Transverse colon (tissue), 4 donors: ENCODE data around the gene ZNF280C. TPM values are rescaled to one million over a fixed set of nuclear protein-coding genes. Genes with fewer than 3 reads are reported as not detected.

Experiments used
- DNase-seq: peaks from one replicate; pipeline ENCODE4 v3.0.0-alpha.2; 2019
- H3K27ac ChIP-seq, 4 donors: fragments of 200-600 bp; sonication (generic); 2 replicates each; pipeline ENCODE4 v1.5.1; 2016 to 2018; ENCODE audit warnings: inconsistent platforms in 4 of 4
- H3K27me3 ChIP-seq: fragments of 200-600 bp; sonication (generic); 2 replicates; pipeline ENCODE4 v1.5.1; 2017; ENCODE audit warnings: inconsistent platforms
- H3K36me3 ChIP-seq, 4 donors: fragments of 200-600 bp; sonication (generic); 2 replicates each; pipeline ENCODE4 v1.5.1; 2017 to 2019; ENCODE audit warnings: inconsistent platforms in 4 of 4
- H3K4me1 ChIP-seq, 4 donors: fragments of 200-600 bp; sonication (generic); 2 replicates each; pipeline ENCODE4 v1.5.1; 2017 to 2020; ENCODE audit warnings: inconsistent platforms in 4 of 4
- H3K4me3 ChIP-seq, 4 donors: fragments of 200-600 bp; sonication (generic); 1 replicate in 1 of 4; 2 replicates in 3 of 4; pipeline versions ENCODE4 v1.5.1 to v1.6.1; 2017 to 2019; ENCODE audit warnings: inconsistent platforms in 4 of 4
- H3K9me3 ChIP-seq, 2 donors: fragments of 200-600 bp; sonication (generic); 2 replicates each; pipeline ENCODE4 v1.5.1; 2017 to 2019; ENCODE audit warnings: inconsistent platforms in 2 of 2
- EP300 ChIP-seq: sonication (generic); formaldehyde crosslinking; IDR thresholded peaks from one replicate; pipeline ENCODE4 v1.6.1; 2017; ENCODE audit warnings: antibody characterized with exemption, low read depth
- POLR2A ChIP-seq: fragments of 450-650 bp; IDR thresholded peaks from one replicate; pipeline ENCODE4 v1.6.1; 2016; ENCODE audit warnings: antibody characterized with exemption, mild to moderate bottlenecking, moderate library complexity
- POLR2AphosphoS5 ChIP-seq, 3 donors: sonication (generic); formaldehyde crosslinking; IDR thresholded peaks; one replicate each; pipeline ENCODE4 v1.6.1; 2016; ENCODE audit warnings: antibody characterized with exemption in 3 of 3
- WGBS, 2 donors: methylation state at CpG; one replicate each; pipeline ENCODE4 v1.1.5; 2018; ENCODE audit warnings: low coverage in 1 of 2; 5-methylcytosine and 5-hydroxymethylcytosine counted together
- in situ Hi-C, 4 donors: fragments of 200-750 bp; cut with MboI; loops; one replicate each; pipeline versions ENCODE4 v1.15.0 to v1.15.1; 2017; ENCODE audit warnings: low sequenced_read_pairs in 3 of 4, low pct_ligation_motif_present in 1 of 4, low pct_unique_long_range_greater_than_20kb in 1 of 4
- intact Hi-C: fragments of 100-400 bp; cut with DNase I; formaldehyde crosslinking; loops from one replicate; pipeline ENCODE4 v1.15.1; 2023; ENCODE audit warnings: low total_unique reads
- total RNA-seq, 4 donors: library from RNA; depleted of rRNA; stranded (reverse); fragments of >200 nt; gene quantifications; one replicate each; pipeline ENCODE4 v1.1.0, GENCODE V29; 2016
- TF ChIP-seq, protein P1 (sequence below), 5 experiments: fragments of 200-600 bp in 3 of 5; fragments of 450-650 bp in 2 of 5; sonication (generic) in 3 of 5; IDR thresholded peaks; 1 replicate in 2 of 5; 2 replicates in 3 of 5; pipeline ENCODE4 v1.5.1; 2016 to 2017; ENCODE audit warnings: antibody characterized with exemption in 5 of 5, inconsistent platforms in 3 of 5, mild to moderate bottlenecking in 2 of 5, moderate library complexity in 1 of 5

The ZNF280C gene
- total RNA-seq, 4 donors from 2014 or later, result 2.3 to 4.2 (median 3.2) TPM

DNA sequence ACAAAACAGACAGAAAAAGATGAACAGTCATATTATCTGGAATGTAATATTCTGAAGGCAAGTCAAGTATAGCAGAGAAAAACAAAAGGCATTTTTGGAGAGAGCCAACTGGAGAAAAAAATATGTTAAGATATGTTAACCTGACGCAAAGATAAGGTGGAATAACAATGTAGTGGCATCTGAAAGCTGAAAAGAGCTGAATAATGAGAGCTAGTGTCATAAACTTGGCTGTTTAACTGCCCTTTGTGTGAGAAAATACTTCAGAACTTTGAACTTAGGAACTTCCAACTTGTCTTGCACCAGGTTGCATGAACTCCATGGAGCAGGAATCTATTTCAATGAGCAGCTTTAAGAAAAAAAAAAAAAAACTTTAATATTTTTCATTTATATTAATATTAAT, 64.1 kb downstream of the ZNF280C start:
- Histone ChIP-seq H3K9me3 (no peaks in the 10 kb centered on the region), H3K27ac (no peak overlapping the region), H3K4me3 (no peak overlapping the region), H3K36me3 (no peaks in the 10 kb centered on the region), H3K4me1 (no peaks in the 10 kb centered on the region), H3K27me3 (no peaks in the 10 kb centered on the region)
- 24% methylated on average over 1 of the region's 1 CpG; no CpG with 5 or more reads in 1 of the 2 donors for whole genome bisulfite sequencing, 2 donors
- in situ Hi-C loops (no loop called here), intact Hi-C loops (no loop called here)
- no peak for TF ChIP-seq POLR2AphosphoS5 (IDR thresholded peaks at IDR 0.05)
- no peak for TF ChIP-seq EP300
- no peak for DNase-seq

DNA sequence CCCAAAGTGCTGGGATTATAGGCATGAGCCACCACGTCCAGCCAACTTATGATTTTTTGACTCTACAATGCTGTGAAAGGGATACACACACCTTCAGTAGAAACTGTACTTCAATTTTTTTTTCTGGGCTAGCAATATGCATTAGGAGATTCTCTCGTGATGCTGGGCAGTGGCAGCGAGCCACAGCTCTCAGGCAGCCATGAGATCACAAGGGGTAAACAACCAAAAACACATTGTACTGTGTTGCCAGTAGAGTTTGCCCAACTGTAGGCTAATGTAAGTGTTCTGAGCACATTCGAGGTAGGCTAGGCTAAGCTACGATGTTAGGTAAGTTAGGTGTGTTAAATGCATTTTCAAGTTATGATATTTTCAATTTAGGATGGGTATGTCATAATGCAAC, 71.2 kb downstream of the ZNF280C start:
- no peak for DNase-seq
- Histone ChIP-seq H3K4me3 (no peak overlapping the region), H3K27ac (no peak overlapping the region), H3K9me3 (no peaks in the 10 kb centered on the region), H3K4me1 (no peaks in the 10 kb centered on the region), H3K27me3 (no peaks in the 10 kb centered on the region), H3K36me3 (no peaks in the 10 kb centered on the region)
- WGBS, 2 donors, result 64% methylated on average over 5 of the region's 5 CpGs; no CpG with 5 or more reads in 1 of the 2 donors
- intact Hi-C loops, result no loop called here
- TF ChIP-seq POLR2AphosphoS5 (IDR thresholded peaks at IDR 0.05) (no peak), EP300 (no peak), POLR2A (no peak)
- TF ChIP-seq, protein P1, sequence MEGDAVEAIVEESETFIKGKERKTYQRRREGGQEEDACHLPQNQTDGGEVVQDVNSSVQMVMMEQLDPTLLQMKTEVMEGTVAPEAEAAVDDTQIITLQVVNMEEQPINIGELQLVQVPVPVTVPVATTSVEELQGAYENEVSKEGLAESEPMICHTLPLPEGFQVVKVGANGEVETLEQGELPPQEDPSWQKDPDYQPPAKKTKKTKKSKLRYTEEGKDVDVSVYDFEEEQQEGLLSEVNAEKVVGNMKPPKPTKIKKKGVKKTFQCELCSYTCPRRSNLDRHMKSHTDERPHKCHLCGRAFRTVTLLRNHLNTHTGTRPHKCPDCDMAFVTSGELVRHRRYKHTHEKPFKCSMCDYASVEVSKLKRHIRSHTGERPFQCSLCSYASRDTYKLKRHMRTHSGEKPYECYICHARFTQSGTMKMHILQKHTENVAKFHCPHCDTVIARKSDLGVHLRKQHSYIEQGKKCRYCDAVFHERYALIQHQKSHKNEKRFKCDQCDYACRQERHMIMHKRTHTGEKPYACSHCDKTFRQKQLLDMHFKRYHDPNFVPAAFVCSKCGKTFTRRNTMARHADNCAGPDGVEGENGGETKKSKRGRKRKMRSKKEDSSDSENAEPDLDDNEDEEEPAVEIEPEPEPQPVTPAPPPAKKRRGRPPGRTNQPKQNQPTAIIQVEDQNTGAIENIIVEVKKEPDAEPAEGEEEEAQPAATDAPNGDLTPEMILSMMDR (IDR thresholded peaks at IDR 0.05), result no peak
- in situ Hi-C loops, result loop anchor here in 3 of 4 donors (10.0 to 25.0 kb wide), 5 partner anchors 110 to 585 kb away; partner anchors contain the start of gene UTP14A (in 1 of the 3)

DNA sequence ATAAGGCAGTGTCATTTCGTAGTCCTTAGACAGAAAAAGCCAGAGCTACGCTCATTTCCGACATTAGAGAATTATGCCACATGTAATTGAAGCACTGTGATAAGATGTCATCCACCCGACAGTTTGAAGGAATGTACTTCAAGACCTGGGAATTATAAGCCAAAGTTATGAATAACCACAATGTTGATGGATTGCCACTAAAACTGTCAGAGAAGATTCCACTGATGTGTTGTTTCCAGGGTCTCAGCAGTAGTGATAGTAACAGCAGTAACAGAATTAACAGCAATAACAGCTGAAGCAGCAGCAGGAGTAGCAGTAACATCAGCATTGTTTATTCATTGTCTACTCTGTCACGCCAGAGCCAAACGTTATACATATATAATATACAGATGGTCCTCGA, 72.2 kb downstream of the ZNF280C start:
- no peak overlapping the region for H3K27ac ChIP-seq
- WGBS, 2 donors, result 63% methylated on average over 7 of the region's 7 CpGs; no CpG with 5 or more reads in 1 of the 2 donors
- no peaks in the 10 kb centered on the region for H3K4me1 ChIP-seq
- H3K36me3 ChIP-seq, result no peaks in the 10 kb centered on the region
- intact Hi-C loops (no loop called here), in situ Hi-C loops (loop anchor here in 3 of 4 donors (10.0 to 25.0 kb wide), 5 partner anchors 109 to 584 kb away; partner anchors contain the start of gene UTP14A (in 1 of the 3))
- no peaks in the 10 kb centered on the region for H3K9me3 ChIP-seq
- no peak for DNase-seq
- no peak overlapping the region for H3K4me3 ChIP-seq
- H3K27me3 ChIP-seq, result no peaks in the 10 kb centered on the region
- TF ChIP-seq POLR2A, result no peak
- no peak for TF ChIP-seq POLR2AphosphoS5 (IDR thresholded peaks at IDR 0.05)

DNA sequence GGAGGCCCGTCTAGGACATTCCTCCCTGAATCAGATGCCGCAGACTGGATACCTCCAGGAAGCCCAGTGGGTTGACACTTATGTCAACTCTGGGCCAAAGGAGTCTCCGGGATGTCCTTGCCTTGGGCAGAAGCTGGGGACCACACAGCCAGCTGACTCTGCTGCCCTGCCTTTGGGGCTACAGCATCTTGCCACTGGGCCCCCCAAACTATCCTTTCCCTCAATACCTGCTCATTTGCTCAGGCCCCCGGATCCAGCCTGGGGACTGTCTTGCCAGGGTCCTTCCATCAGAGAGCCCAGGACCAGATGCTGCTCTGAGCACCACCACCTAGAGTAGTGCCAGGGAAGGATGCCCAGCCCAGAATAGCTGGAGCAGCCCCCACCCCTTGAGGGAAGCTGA, 77.9 kb downstream of the ZNF280C start:
- 87% methylated on average over 4 of the region's 4 CpGs; no CpG with 5 or more reads in 1 of the 2 donors for WGBS, 2 donors
- no peak for DNase-seq
- in situ Hi-C loops (loop anchor here in 3 of 4 donors (10.0 to 25.0 kb wide), 5 partner anchors 104 to 578 kb away; partner anchors contain the start of gene UTP14A (in 1 of the 3)), intact Hi-C loops (loop anchor here (5.0 kb wide), 1 partner anchor 108 kb away; no protein-coding TSS in a partner anchor)
- Histone ChIP-seq H3K27ac (no peak overlapping the region), H3K36me3 (no peaks in the 10 kb centered on the region), H3K4me1 (no peaks in the 10 kb centered on the region), H3K9me3 (no peaks in the 10 kb centered on the region), H3K27me3 (no peaks in the 10 kb centered on the region), H3K4me3 (no peak overlapping the region)
- no peak for TF ChIP-seq POLR2A
- TF ChIP-seq, protein P1 (IDR thresholded peaks at IDR 0.05), result no peak

DNA sequence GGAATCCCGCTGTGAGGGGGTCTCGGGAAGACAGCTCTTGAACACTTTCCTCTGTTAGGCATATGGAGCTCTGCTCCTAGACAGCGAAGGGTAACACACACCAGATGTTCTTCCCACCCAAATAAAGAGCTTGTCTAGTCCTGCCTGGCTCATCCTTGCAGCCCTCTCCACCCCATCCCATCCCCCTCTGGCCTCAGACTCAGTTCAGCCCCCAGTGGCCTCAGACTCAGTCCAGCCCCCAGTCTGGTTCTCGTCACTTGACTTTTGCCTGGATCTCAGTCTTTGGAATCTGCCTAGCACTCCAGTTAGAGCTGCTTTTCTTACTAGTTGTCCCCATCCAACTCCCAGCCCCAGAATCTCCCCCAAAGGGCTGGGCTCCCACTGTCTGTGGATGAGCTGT, 82.0 kb downstream of the ZNF280C start:
- Histone ChIP-seq H3K36me3 (no peaks in the 10 kb centered on the region), H3K27ac (no peak overlapping the region), H3K4me1 (no peaks in the 10 kb centered on the region), H3K9me3 (no peaks in the 10 kb centered on the region), H3K4me3 (no peak overlapping the region), H3K27me3 (no peaks in the 10 kb centered on the region)
- DNase-seq, result no peak
- WGBS, 2 donors, result 73% methylated on average over 4 of the region's 4 CpGs; no CpG with 5 or more reads in 1 of the 2 donors
- in situ Hi-C loops (loop anchor here in 3 of 4 donors (25.0 kb wide), 4 partner anchors 99 to 574 kb away; partner anchors contain the start of gene UTP14A (in 1 of the 3)), intact Hi-C loops (no loop called here)
- TF ChIP-seq POLR2A (no peak), POLR2AphosphoS5 (IDR thresholded peaks at IDR 0.05) (no peak), EP300 (no peak)
- TF ChIP-seq, protein P1 (IDR thresholded peaks at IDR 0.05), result no peak
